ENCODE data around the gene NOP53. TPM values are rescaled to one million over a fixed set of nuclear protein-coding genes. Genes with fewer than 3 reads are reported as not detected.
A peak's percentile ranks its signal among the peaks of the same experiment; 100 is the strongest.

The NOP53 gene
- total and polyA plus RNA-seq, 9 of the 15 experiments (the other 6 are each of a cell fraction or from before 2014, with no cell fraction given) = 6.5 to 274 (median 145) TPM

DNA sequence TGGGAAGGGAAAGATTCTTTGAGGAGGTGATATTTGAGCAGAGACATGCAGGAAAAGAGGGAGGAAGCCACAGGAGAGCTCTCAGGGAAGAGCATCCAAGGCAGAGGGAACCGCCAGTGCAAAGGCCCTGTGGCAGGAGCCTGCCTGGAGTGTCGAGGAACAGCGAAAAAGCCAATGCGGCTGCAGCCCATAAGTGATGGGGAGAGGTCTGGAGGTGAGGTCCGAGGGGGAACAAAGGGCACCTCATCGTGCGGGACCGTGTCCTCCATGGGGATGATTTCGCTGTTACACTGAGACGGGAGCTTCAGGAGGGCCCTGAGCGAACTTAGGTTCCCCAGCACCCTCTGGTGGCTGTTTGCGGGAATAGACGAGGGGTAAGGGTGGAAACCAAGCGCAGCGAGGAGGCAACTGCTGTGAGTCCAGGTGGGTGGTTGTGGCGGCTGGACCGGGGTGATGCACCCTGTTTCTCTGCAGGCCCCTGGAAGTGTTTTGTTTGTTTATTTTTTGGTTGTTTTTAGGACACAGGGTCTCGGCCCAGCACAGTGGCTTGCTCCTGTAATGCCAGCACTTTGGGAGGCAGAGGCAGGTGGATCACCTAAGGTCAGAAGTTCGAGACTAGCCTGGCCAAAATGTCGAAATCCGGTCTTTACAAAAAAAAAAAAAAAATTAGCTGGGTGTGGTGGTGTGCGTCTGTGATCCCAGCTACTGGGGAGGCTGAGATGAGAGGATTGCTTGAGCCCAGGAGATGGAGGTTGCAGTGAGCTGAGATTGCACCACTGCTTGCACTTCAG, 38.0 kb upstream of the NOP53 start (continued):
- TF ChIP-seq, protein P1, sequence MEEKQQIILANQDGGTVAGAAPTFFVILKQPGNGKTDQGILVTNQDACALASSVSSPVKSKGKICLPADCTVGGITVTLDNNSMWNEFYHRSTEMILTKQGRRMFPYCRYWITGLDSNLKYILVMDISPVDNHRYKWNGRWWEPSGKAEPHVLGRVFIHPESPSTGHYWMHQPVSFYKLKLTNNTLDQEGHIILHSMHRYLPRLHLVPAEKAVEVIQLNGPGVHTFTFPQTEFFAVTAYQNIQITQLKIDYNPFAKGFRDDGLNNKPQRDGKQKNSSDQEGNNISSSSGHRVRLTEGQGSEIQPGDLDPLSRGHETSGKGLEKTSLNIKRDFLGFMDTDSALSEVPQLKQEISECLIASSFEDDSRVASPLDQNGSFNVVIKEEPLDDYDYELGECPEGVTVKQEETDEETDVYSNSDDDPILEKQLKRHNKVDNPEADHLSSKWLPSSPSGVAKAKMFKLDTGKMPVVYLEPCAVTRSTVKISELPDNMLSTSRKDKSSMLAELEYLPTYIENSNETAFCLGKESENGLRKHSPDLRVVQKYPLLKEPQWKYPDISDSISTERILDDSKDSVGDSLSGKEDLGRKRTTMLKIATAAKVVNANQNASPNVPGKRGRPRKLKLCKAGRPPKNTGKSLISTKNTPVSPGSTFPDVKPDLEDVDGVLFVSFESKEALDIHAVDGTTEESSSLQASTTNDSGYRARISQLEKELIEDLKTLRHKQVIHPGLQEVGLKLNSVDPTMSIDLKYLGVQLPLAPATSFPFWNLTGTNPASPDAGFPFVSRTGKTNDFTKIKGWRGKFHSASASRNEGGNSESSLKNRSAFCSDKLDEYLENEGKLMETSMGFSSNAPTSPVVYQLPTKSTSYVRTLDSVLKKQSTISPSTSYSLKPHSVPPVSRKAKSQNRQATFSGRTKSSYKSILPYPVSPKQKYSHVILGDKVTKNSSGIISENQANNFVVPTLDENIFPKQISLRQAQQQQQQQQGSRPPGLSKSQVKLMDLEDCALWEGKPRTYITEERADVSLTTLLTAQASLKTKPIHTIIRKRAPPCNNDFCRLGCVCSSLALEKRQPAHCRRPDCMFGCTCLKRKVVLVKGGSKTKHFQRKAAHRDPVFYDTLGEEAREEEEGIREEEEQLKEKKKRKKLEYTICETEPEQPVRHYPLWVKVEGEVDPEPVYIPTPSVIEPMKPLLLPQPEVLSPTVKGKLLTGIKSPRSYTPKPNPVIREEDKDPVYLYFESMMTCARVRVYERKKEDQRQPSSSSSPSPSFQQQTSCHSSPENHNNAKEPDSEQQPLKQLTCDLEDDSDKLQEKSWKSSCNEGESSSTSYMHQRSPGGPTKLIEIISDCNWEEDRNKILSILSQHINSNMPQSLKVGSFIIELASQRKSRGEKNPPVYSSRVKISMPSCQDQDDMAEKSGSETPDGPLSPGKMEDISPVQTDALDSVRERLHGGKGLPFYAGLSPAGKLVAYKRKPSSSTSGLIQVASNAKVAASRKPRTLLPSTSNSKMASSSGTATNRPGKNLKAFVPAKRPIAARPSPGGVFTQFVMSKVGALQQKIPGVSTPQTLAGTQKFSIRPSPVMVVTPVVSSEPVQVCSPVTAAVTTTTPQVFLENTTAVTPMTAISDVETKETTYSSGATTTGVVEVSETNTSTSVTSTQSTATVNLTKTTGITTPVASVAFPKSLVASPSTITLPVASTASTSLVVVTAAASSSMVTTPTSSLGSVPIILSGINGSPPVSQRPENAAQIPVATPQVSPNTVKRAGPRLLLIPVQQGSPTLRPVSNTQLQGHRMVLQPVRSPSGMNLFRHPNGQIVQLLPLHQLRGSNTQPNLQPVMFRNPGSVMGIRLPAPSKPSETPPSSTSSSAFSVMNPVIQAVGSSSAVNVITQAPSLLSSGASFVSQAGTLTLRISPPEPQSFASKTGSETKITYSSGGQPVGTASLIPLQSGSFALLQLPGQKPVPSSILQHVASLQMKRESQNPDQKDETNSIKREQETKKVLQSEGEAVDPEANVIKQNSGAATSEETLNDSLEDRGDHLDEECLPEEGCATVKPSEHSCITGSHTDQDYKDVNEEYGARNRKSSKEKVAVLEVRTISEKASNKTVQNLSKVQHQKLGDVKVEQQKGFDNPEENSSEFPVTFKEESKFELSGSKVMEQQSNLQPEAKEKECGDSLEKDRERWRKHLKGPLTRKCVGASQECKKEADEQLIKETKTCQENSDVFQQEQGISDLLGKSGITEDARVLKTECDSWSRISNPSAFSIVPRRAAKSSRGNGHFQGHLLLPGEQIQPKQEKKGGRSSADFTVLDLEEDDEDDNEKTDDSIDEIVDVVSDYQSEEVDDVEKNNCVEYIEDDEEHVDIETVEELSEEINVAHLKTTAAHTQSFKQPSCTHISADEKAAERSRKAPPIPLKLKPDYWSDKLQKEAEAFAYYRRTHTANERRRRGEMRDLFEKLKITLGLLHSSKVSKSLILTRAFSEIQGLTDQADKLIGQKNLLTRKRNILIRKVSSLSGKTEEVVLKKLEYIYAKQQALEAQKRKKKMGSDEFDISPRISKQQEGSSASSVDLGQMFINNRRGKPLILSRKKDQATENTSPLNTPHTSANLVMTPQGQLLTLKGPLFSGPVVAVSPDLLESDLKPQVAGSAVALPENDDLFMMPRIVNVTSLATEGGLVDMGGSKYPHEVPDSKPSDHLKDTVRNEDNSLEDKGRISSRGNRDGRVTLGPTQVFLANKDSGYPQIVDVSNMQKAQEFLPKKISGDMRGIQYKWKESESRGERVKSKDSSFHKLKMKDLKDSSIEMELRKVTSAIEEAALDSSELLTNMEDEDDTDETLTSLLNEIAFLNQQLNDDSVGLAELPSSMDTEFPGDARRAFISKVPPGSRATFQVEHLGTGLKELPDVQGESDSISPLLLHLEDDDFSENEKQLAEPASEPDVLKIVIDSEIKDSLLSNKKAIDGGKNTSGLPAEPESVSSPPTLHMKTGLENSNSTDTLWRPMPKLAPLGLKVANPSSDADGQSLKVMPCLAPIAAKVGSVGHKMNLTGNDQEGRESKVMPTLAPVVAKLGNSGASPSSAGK (IDR thresholded peaks at IDR 0.05) = no peak
- TF ChIP-seq, protein P2, sequence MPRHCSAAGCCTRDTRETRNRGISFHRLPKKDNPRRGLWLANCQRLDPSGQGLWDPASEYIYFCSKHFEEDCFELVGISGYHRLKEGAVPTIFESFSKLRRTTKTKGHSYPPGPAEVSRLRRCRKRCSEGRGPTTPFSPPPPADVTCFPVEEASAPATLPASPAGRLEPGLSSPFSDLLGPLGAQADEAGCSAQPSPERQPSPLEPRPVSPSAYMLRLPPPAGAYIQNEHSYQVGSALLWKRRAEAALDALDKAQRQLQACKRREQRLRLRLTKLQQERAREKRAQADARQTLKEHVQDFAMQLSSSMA (CRISPR knock-in tag; IDR thresholded peaks at IDR 0.05) = no peak
- TF ChIP-seq SAFB2 (IDR thresholded peaks at IDR 0.05; ENCODE audit: borderline replicate concordance, low read depth, low read length, severe bottlenecking) (no peak), SREBF1 (IDR thresholded peaks at IDR 0.05; ENCODE audit: borderline replicate concordance, low read depth, low read length) (no peak), ATF7 (IDR thresholded peaks at IDR 0.05) (no peak; the same call in 1 of the 2 replicates), ZC3H4 (CRISPR knock-in tag; IDR thresholded peaks at IDR 0.05; ENCODE audit: borderline replicate concordance) (no peak), ETV6 (IDR thresholded peaks at IDR 0.05; ENCODE audit: borderline replicate concordance in 1 of 2, low read depth in 2 of 2, low read length in 1 of 2) (no peak), ETV6 (CRISPR knock-in tag; IDR thresholded peaks at IDR 0.05; ENCODE audit: borderline replicate concordance) (no peak), ZNF830 (CRISPR knock-in tag; IDR thresholded peaks at IDR 0.05) (no peak), PHF20 (IDR thresholded peaks at IDR 0.05; ENCODE audit: partially characterized antibody) (peak; percentile 59), NFE2 (IDR thresholded peaks at IDR 0.05; ENCODE audit: low read depth) (no peak), RBBP5 (IDR thresholded peaks at IDR 0.05; ENCODE audit: borderline replicate concordance, insufficient read depth, low read length, poor library complexity, severe bottlenecking) (no peak), SOX6 (IDR thresholded peaks at IDR 0.05) (no peak)
- TF ChIP-seq, protein P3, sequence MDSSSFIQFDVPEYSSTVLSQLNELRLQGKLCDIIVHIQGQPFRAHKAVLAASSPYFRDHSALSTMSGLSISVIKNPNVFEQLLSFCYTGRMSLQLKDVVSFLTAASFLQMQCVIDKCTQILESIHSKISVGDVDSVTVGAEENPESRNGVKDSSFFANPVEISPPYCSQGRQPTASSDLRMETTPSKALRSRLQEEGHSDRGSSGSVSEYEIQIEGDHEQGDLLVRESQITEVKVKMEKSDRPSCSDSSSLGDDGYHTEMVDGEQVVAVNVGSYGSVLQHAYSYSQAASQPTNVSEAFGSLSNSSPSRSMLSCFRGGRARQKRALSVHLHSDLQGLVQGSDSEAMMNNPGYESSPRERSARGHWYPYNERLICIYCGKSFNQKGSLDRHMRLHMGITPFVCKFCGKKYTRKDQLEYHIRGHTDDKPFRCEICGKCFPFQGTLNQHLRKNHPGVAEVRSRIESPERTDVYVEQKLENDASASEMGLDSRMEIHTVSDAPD (CRISPR knock-in tag; IDR thresholded peaks at IDR 0.05) = no peak
